Right ventricle myocardium superior (tissue), 1 donor: Measurements from ENCODE around the gene ATP2C1. TPM values are rescaled to one million over a fixed set of nuclear protein-coding genes. Genes with fewer than 3 reads are reported as not detected.
A peak's percentile ranks its signal among the peaks of the same experiment; 100 is the strongest.

Source experiments
- ATAC-seq: fragments of 200-7000 bp; cut with Tn5 transposase; one replicate; pipeline ENCODE4 v1.9.1; 2020; ENCODE audit warnings: mild to moderate bottlenecking; ENCODE audit not compliant: poor library complexity
- DNase-seq: peaks from one replicate; pipeline ENCODE4 v3.0.0-alpha.2; 2020
- intact Hi-C: fragments of 100-400 bp; cut with DNase I; formaldehyde crosslinking; loops from one replicate; pipeline ENCODE4 v1.11.2; 2022
- total RNA-seq: library from RNA; stranded (reverse); fragmentation: NEBNext Ultra II Directional; extraction: Animal tissue kit (Norgen Biotek cat#: 25700); gene quantifications from one replicate; pipeline ENCODE4 v1.2.1, GENCODE V29; 2021
- donor health status: DM: no; HTN: yes; CAD: no; lungs with severe emphysema.

ATP2C1 gene
- total RNA-seq, 1 donor from 2014 or later: 54.9 TPM

DNA sequence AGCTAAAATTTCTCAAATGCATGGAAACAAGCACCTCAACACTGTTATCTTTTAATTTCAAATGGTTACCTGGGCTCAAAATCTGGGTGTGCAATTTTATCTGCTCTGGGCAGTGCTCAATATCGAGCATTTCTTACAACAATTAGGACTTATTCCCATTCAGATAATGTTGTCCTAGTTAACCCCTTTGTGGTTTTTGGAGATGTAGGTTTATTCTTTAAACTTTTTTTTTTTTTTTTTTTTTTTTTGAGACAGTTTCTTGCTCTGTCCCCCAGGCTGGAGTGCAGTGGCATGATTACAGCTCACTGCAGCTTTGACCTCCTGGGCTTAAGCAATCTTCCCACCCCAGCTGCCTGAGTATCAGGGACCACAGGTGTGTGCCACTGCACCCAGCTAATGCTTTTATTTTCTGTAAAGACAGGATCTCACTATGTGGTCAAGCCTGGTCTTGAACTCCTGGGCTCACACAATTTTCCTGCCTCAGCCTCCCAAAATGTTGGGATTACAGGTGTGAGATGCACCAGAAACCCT, 4.4 kb upstream of the ATP2C1 start:
- ATAC-seq (no peak), DNase-seq (no peak)
- intact Hi-C loops: no loop called here

DNA sequence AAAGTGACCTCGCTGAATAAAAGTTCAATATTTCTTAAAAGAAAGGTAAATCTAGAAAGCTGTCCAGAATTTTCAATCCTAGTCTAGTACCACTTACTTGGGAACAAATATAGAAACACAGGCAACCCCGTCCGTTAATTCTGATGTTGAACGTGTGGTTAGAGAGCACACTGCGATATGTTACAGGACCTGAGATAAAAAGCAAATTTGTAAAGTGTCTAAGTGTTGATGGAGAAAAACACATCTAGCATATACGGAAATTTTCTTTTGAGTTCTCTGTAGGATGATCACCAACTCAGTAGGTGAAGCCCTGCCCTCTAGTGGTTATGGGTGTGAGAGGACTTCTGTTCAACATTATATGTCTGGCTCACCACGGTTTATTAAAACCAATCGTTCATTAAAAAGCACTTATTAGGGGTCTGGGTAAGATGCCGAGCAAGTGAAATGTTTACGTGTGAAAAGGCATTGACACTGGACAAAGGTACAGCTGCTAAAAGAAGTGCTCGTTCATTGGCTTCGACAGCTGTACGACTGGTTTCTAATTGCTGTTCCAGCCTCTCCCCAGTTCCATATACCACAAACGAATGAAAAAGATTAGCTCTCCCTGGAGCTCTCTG, 1.0 kb upstream of the ATP2C1 start:
- ATAC-seq (peak; percentile 82), DNase-seq (no peak)
- intact Hi-C loops: loop anchor here (5.0 kb wide), 1 partner anchor 131 kb away; no protein-coding TSS in a partner anchor

- peak; percentile 57 for DNase-seq
- intact Hi-C loops: loop anchor here (5.0 kb wide), 1 partner anchor 132 kb away; no protein-coding TSS in a partner anchor
- peak; percentile 9 for ATAC-seq
These were observed 474 bp downstream of the ATP2C1 start for GRCh38 chr3:130894130-130894985.

GRCh38 chr3:130894986-130895280, 1.0 kb downstream of the ATP2C1 start:
- DNase-seq (no peak), ATAC-seq (no peak)
- intact Hi-C loops: loop anchor here (5.0 kb wide), 1 partner anchor 133 kb away; no protein-coding TSS in a partner anchor

- ATAC-seq: no peak
- DNase-seq: no peak
- intact Hi-C loops: no loop called here
These were observed 2.0 kb downstream of the ATP2C1 start for GRCh38 chr3:130895690-130896488.

GRCh38 chr3:130897316-130897715, 3.4 kb downstream of the ATP2C1 start:
- intact Hi-C loops: no loop called here
- ATAC-seq (no peak), DNase-seq (no peak)

GRCh38 chr3:130900959-130901358, 7.1 kb downstream of the ATP2C1 start:
- intact Hi-C loops: no loop called here
- DNase-seq (no peak), ATAC-seq (no peak)

DNA sequence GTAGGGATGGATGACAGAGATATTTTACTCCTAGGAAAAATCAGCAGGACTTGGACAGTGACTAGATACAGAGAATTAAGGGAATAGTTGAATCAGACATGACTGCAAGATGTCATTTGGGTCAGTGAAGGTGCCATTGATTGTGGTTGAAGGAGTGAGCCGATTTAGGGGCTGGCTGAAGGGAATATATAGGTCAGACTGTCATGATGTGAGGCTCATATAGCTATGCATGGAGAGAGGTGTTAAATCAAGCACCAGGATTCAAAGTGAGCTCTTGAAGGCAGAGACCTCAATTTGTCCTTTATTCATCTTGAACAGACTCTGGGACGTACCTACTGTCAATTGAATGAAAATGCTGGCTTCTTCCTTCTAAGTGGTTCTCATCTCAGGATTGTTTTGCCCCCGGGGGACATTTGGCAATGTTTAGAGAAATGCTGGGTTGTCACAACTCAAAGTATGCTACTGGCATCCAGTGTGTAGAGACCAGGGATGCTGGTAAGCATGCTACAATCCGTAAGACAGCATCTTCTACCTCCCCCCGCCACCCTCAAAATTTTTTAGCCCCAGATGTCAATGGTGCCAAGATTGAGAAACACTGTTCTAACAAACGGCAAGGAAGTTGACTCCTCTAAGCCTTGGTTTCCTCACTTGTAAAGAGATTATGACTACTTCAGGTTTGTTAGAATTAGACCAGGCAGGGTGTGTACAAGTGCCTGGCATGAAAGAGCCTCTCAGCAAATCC, 7.8 kb downstream of the ATP2C1 start:
- intact Hi-C loops: no loop called here
- no peak for DNase-seq
- no peak for ATAC-seq

- ATAC-seq: no peak
- intact Hi-C loops: no loop called here
- no peak for DNase-seq
These were observed 9.6 kb downstream of the ATP2C1 start for GRCh38 chr3:130903412-130903908.

DNA sequence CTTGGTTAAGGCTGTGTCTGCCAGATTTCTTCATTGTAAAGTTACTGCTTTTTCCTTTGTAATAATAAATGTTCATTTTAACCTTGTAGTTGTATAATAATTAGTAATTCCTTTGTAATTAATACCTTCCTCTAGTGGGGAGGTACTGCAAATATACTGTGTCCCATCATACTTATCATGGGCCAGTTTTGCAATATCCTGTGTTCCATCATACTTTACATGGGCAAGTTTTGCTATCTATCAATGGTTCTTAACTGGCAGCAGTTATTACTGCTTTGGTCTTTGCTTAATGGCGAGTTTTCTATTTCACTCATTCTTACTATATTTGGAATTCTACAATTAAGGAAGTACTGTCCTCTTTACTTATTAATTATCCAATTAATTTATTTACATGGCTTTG, 10.6 kb downstream of the ATP2C1 start:
- DNase-seq (no peak), ATAC-seq (no peak)
- intact Hi-C loops: no loop called here

DNA sequence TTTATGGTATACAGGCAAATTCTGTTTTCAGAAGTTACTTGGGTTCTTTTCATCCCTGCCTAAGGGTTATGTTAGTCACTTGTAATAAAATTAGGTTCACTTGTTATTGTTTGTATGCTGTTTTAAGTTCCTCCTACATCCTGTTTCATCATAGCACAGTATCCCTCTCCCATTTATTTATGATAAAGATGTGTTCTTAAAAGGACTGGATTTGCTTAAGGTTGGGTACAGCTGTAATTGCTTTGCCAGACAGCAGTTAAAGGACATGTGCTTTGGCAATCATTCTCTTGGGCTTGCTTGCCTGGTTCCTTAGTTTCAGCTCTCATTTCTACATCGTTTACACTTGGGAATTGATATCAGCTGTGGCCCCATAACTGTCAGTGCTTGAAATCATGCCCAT, 11.7 kb downstream of the ATP2C1 start:
- intact Hi-C loops: no loop called here
- DNase-seq (no peak), ATAC-seq (peak; percentile 71)

DNA sequence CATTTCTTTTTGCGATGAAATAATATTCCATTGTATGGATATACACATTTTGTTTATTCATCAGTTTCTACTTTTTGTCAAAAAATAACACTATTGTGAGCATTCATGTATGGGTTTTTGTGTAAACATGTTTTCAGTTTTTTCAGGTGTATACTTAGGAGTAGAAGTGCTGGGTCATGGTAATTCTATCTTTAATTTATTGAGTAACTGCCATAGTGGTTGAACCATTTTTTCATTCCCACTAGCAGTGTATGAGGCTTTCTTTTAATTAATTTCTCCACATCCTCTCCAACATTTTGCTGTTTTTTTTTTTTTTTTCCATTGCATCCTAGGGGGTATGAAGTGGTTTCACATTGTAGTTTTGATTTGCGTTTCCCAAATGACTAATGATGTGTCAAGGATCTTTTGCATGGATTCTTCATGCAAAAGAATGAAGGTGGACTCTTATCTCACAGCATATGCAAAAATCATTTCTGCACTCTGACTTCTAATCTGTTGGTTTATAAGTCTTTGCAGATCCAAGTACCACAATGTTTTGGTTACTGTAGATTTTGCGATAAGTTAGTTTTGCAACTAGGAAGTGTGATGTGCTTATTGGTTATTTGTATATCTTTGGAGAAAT, 12.6 kb downstream of the ATP2C1 start:
- no peak for DNase-seq
- intact Hi-C loops: no loop called here
- ATAC-seq: no peak

GRCh38 chr3:130907500-130907899, 13.6 kb downstream of the ATP2C1 start:
- intact Hi-C loops: no loop called here
- DNase-seq (no peak), ATAC-seq (no peak)

GRCh38 chr3:130907966-130908365, 14.1 kb downstream of the ATP2C1 start:
- no peak for DNase-seq
- ATAC-seq: no peak
- intact Hi-C loops: no loop called here

- ATAC-seq (peak; percentile 86), DNase-seq (no peak)
- intact Hi-C loops: no loop called here
These were observed 21.8 kb downstream of the ATP2C1 start for GRCh38 chr3:130915567-130916292.

DNA sequence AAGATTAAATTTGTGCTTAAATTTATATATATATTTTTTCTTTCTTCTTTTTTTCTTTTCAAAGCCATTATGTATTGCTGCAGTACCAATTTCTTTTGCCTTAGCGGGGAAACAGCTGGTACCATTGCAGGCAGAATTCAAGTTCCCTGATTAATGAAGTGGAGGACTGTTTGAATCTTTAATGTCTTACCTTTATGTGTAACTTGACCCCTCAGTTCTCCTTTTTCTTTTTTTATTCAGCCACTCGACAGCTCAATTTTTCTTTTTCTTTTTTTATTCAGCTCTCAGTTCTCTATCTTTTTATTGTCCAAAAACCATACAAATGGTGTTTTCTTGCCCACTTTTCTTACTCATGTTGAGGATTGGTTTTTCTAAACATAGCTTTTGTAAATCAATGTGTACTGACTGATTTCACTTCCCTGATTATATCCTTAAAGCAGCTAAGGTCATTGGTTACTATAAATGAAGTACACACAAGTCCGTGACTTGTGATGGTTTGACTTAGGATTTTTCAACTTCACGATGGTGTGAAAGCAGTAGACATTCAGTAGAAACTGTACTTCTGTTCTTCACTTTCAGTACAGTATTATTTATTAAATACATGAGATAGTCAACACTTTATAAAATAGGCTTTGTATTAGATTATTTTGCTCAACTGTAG, 22.8 kb downstream of the ATP2C1 start:
- intact Hi-C loops: no loop called here
- DNase-seq (no peak), ATAC-seq (peak; percentile 32)

DNA sequence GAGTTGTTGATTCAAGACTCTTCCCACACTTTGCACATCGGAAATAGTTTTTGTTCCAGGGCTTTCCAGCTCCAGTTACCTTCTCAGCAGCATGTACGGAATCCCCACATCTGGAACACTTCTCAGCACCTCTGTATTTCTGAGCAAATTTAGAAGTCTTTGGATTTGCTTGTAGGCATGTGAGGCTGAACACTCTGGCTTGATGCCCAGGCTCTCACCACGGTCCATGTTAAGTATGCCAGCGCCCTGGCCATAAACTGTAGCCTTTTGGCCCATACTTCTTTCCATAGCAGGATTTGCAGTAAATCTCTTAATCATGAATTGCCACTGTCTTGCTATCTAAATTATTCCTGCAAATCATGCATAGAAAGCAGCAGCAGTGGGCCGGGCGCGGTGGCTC, 24.4 kb downstream of the ATP2C1 start:
- intact Hi-C loops: no loop called here
- DNase-seq (no peak), ATAC-seq (peak; percentile 48)
